Mesenchymal stem cell (in vitro differentiated cells and primary cell): ENCODE results near the gene GFI1B.
A peak's percentile ranks its signal among the peaks of the same experiment; 100 is the strongest.

Experiments
- DNase-seq: peaks from one replicate; pipeline ENCODE4 v3.0.0-alpha.2; 2013
- H2AFZ ChIP-seq: one replicate; pipeline ENCODE4 v1.6.1; 2013; ENCODE audit warnings: low read depth, mild to moderate bottlenecking, control low read depth, inconsistent platforms, low read length, moderate library complexity
- H2AK5ac ChIP-seq: 2 replicates; pipeline ENCODE4 v1.6.1; 2013; ENCODE audit warnings: low read length, moderate library complexity, mild to moderate bottlenecking, inconsistent platforms; ENCODE audit not compliant: severe bottlenecking
- H2BK120ac ChIP-seq: one replicate; pipeline ENCODE4 v1.6.1; 2013; ENCODE audit warnings: low read depth, mild to moderate bottlenecking, inconsistent platforms, low read length, moderate library complexity
- H2BK12ac ChIP-seq, 2 experiments: one replicate each; pipeline ENCODE4 v1.6.1; 2013; ENCODE audit warnings: inconsistent platforms in 2 of 2, low read length in 2 of 2, mild to moderate bottlenecking in 2 of 2, moderate library complexity in 2 of 2, control low read depth in 1 of 2
- H2BK15ac ChIP-seq: one replicate; pipeline ENCODE4 v1.6.1; 2013; ENCODE audit warnings: mild to moderate bottlenecking, low read depth, inconsistent platforms; ENCODE audit not compliant: poor library complexity, severe bottlenecking
- H2BK5ac ChIP-seq: 2 replicates; pipeline ENCODE4 v1.6.1; 2013; ENCODE audit warnings: low read depth, mild to moderate bottlenecking, low read length, control low read depth, inconsistent platforms; ENCODE audit not compliant: poor library complexity, severe bottlenecking
- H3K14ac ChIP-seq, 2 experiments: one replicate each; pipeline ENCODE4 v1.6.1; 2013; ENCODE audit warnings: inconsistent platforms in 2 of 2, low read length in 2 of 2, control low read depth in 1 of 2, mild to moderate bottlenecking in 1 of 2, moderate library complexity in 1 of 2
- H3K18ac ChIP-seq, 2 experiments: one replicate each; pipeline ENCODE4 v1.6.1; 2013; ENCODE audit warnings: inconsistent platforms in 2 of 2, low read length in 2 of 2, control low read depth in 1 of 2, low read depth in 1 of 2, mild to moderate bottlenecking in 1 of 2
- H3K23ac ChIP-seq, 2 experiments: one replicate each; pipeline ENCODE4 v1.6.1; 2013; ENCODE audit warnings: inconsistent platforms in 2 of 2, low read length in 2 of 2, mild to moderate bottlenecking in 2 of 2, moderate library complexity in 2 of 2, control low read depth in 1 of 2
- H3K27ac ChIP-seq: 2 replicates; pipeline ENCODE4 v1.5.1; 2013; ENCODE audit warnings: mild to moderate bottlenecking, moderate library complexity, low read length, control low read depth, inconsistent platforms; ENCODE audit not compliant: poor library complexity, severe bottlenecking
- H3K27me3 ChIP-seq, 2 experiments: 2 replicates each; pipeline versions ENCODE4 v1.6.1 to v1.7.0; 2013; ENCODE audit warnings: low read length in 2 of 2, mild to moderate bottlenecking in 2 of 2, moderate library complexity in 2 of 2, control low read depth in 1 of 2, inconsistent platforms in 1 of 2; ENCODE audit not compliant: control insufficient read depth in 1 of 2, insufficient read depth in 1 of 2
- H3K36me3 ChIP-seq, 2 experiments: 2 replicates each; pipeline versions ENCODE4 v1.6.1 to v1.7.0; 2013; ENCODE audit warnings: low read length in 2 of 2, control low read depth in 1 of 2, inconsistent platforms in 1 of 2, low read depth in 1 of 2, mild to moderate bottlenecking in 1 of 2; ENCODE audit not compliant: insufficient read depth in 2 of 2, control insufficient read depth in 1 of 2
- H3K4ac ChIP-seq, 2 experiments: one replicate each; pipeline ENCODE4 v1.6.1; 2013; ENCODE audit warnings: inconsistent platforms in 2 of 2, low read length in 2 of 2, mild to moderate bottlenecking in 2 of 2, moderate library complexity in 2 of 2, control low read depth in 1 of 2, low read depth in 1 of 2
- H3K4me1 ChIP-seq: 2 replicates; pipeline ENCODE4 v1.6.1; 2013; ENCODE audit warnings: low read depth, low read length, control low read depth; ENCODE audit not compliant: control insufficient read depth, insufficient read depth
- H3K4me2 ChIP-seq: 2 replicates; pipeline ENCODE4 v1.6.1; 2013; ENCODE audit warnings: low read length, mild to moderate bottlenecking, inconsistent platforms; ENCODE audit not compliant: poor library complexity, severe bottlenecking
- H3K4me3 ChIP-seq, 2 experiments: 2 replicates each; pipeline versions ENCODE4 v1.5.1 to v1.7.0; 2013; ENCODE audit warnings: low read length in 2 of 2, mild to moderate bottlenecking in 2 of 2, control low read depth in 1 of 2, low read depth in 1 of 2; ENCODE audit not compliant: insufficient read depth in 1 of 2
- H3K79me1 ChIP-seq: replicated peaks from 2 replicates; pipeline ENCODE4 v1.6.1; 2013; ENCODE audit warnings: mild to moderate bottlenecking, control low read depth, low read length, inconsistent platforms; ENCODE audit not compliant: poor library complexity, severe bottlenecking
- H3K9ac ChIP-seq: 2 replicates; pipeline ENCODE4 v1.7.0; 2013; ENCODE audit warnings: mild to moderate bottlenecking, low read length, moderate library complexity
- H3K9me3 ChIP-seq: 2 replicates; pipeline ENCODE4 v1.7.0; 2013; ENCODE audit warnings: mild to moderate bottlenecking, low read length; ENCODE audit not compliant: control insufficient read depth
- H4K8ac ChIP-seq: one replicate; pipeline ENCODE4 v1.6.1; 2013; ENCODE audit warnings: inconsistent platforms, mild to moderate bottlenecking, low read length, moderate library complexity
- H4K91ac ChIP-seq: one replicate; pipeline ENCODE4 v1.6.1; 2013; ENCODE audit warnings: mild to moderate bottlenecking, low read length, inconsistent platforms
- WGBS: methylation state at CpG from one replicate; pipeline ENCODE4 v1.1.7; 2013; ENCODE audit warnings: mixed read lengths; 5-methylcytosine and 5-hydroxymethylcytosine counted together

GFI1B gene

DNA sequence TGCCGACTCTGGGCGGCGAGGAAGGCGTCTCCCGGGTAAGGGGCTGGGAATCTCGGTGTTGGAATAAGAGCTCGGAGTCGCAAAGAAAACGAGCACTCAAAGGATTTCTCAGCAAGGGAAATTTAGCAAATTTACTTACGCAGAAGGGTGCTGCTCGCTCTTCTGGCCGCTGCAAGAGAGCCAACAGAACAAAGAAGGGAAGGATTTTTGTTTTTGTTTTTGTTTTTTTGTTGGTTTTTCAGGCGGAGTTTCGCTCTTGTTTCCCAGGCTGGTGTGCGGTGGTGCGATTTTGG lies 52.6 kb downstream of the GFI1B start:
- Histone ChIP-seq H3K36me3 (peaks cover 0 to 7% of the 10 kb centered on the region in 2 experiments), H3K9ac (peak overlapping the region; percentile 99), H2AFZ (peak overlapping the region; percentile 89), H3K27me3 (peaks cover 0 to 3% of the 10 kb centered on the region in 2 experiments), H3K4me2 (peak overlapping the region; percentile 93), H3K4me3 (peak overlapping the region; percentile 90 to 98), H2BK5ac (no peak overlapping the region), H3K27ac (no peak overlapping the region), H2AK5ac (no peak overlapping the region), H3K4me1 (peaks cover 10% of the 10 kb centered on the region), H3K4ac (peak overlapping the region in 1 of 2 experiments; percentile 52), H4K91ac (no peak overlapping the region), H3K23ac (no peak overlapping the region), H2BK120ac (no peak overlapping the region), H2BK12ac (no peak overlapping the region), H4K8ac (peak overlapping the region; percentile 76), H3K79me1 (peaks cover 19% of the 10 kb centered on the region), H2BK15ac (no peak overlapping the region), H3K14ac (no peak overlapping the region), H3K9me3 (no peaks in the 10 kb centered on the region), H3K18ac (peak overlapping the region in 1 of 2 experiments; percentile 76)
- no peak for DNase-seq
- WGBS = 3% methylated on average over 16 of the region's 16 CpGs

DNA sequence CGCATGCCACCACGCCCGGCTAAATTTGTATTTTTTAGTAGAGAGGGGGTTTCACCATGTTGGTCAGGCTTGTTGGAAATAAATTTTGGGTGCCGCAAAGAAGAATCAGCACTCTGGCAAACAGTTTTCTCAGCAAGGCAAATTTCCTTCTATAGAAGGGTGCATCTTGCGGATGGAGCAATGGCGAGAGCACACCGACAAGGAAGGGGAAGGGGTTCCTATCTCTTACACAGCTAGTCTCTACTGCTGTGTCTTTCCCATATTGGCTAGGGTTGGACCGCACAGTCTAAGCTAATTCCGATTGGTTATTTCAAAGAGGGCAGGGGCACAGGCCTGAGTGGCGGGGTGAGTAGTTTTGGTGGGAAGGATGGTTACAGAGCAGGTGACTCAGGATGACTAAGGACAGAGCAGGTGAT lies 53.0 kb downstream of the GFI1B start:
- H4K8ac ChIP-seq = no peak overlapping the region
- no peak overlapping the region for H2BK15ac ChIP-seq
- H3K23ac ChIP-seq = no peak overlapping the region
- no peak overlapping the region for H3K27ac ChIP-seq
- H3K4me3 ChIP-seq = peak overlapping the region; percentile 90 to 98
- no peak overlapping the region for H2AFZ ChIP-seq
- H3K9ac ChIP-seq = peak overlapping the region; percentile 99
- H2BK120ac ChIP-seq = no peak overlapping the region
- H2AK5ac ChIP-seq = peak overlapping the region; percentile 22
- no peaks in the 10 kb centered on the region for H3K27me3 ChIP-seq
- H2BK5ac ChIP-seq = no peak overlapping the region
- H3K18ac ChIP-seq = no peak overlapping the region
- H3K79me1 ChIP-seq = peaks cover 22% of the 10 kb centered on the region
- no peak overlapping the region for H3K14ac ChIP-seq
- WGBS = 63% methylated on average over 10 of the region's 10 CpGs
- H3K4me2 ChIP-seq = peak overlapping the region; percentile 93
- peaks cover 0 to 7% of the 10 kb centered on the region in 2 experiments for H3K36me3 ChIP-seq
- DNase-seq = no peak
- H3K4ac ChIP-seq = no peak overlapping the region
- no peak overlapping the region for H2BK12ac ChIP-seq
- H3K9me3 ChIP-seq = no peaks in the 10 kb centered on the region
- no peak overlapping the region for H4K91ac ChIP-seq
- H3K4me1 ChIP-seq = peaks cover 10% of the 10 kb centered on the region

- H2BK120ac ChIP-seq = no peak overlapping the region
- no peak overlapping the region for H4K91ac ChIP-seq
- no peak overlapping the region for H3K14ac ChIP-seq
- no peak overlapping the region for H3K4ac ChIP-seq
- no peaks in the 10 kb centered on the region for H3K9me3 ChIP-seq
- no peak overlapping the region for H2BK5ac ChIP-seq
- H3K27me3 ChIP-seq = no peaks in the 10 kb centered on the region
- H2AK5ac ChIP-seq = no peak overlapping the region
- H4K8ac ChIP-seq = no peak overlapping the region
- H3K36me3 ChIP-seq = peaks cover 0 to 7% of the 10 kb centered on the region in 2 experiments
- no peak overlapping the region for H3K9ac ChIP-seq
- no peak overlapping the region for H2BK15ac ChIP-seq
- peak overlapping the region; percentile 14 for H3K4me2 ChIP-seq
- no peak overlapping the region for H2AFZ ChIP-seq
- no peak overlapping the region for H3K27ac ChIP-seq
- peak overlapping the region in 1 of 2 experiments; percentile 98 for H3K4me3 ChIP-seq
- peaks cover 10% of the 10 kb centered on the region for H3K4me1 ChIP-seq
- 100% methylated on average over 10 of the region's 10 CpGs for WGBS
- DNase-seq = no peak
- no peak overlapping the region for H3K23ac ChIP-seq
- peaks cover 28% of the 10 kb centered on the region for H3K79me1 ChIP-seq
- H2BK12ac ChIP-seq = no peak overlapping the region
- no peak overlapping the region for H3K18ac ChIP-seq
These were observed 53.7 kb downstream of the GFI1B start for GRCh38 chr9:133032171-133032570.

DNA sequence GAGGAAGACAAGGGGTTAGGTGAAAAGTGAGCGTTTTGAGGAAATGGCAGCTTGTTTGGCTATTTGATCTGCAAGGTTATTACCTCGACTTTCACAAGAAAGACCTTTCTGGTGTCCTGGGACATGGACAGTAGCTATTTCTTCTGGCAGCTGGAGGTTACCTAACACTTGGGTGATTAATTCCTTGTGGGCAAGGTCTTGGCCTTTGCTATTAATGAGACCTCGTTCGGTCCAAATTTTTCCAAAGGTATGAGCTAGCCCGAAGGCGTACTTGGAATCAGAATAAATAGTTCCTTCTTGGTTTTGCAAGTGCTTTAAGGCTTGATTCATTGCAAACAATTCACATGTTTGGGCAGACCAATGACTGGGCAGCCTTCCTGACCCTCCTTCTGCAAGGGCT lies 57.2 kb downstream of the GFI1B start:
- H2AFZ ChIP-seq = no peak overlapping the region
- H3K79me1 ChIP-seq = peaks cover 40% of the 10 kb centered on the region
- no peak for DNase-seq
- H3K14ac ChIP-seq = no peak overlapping the region
- H3K27ac ChIP-seq = no peak overlapping the region
- no peak overlapping the region for H3K4ac ChIP-seq
- H3K4me2 ChIP-seq = no peak overlapping the region
- no peak overlapping the region for H2BK15ac ChIP-seq
- H3K4me3 ChIP-seq = no peak overlapping the region
- H4K91ac ChIP-seq = no peak overlapping the region
- no peak overlapping the region for H2BK12ac ChIP-seq
- H3K23ac ChIP-seq = no peak overlapping the region
- no peaks in the 10 kb centered on the region for H3K27me3 ChIP-seq
- WGBS = 96% methylated on average over 6 of the region's 6 CpGs
- peaks cover 0 to 11% of the 10 kb centered on the region in 2 experiments for H3K36me3 ChIP-seq
- peaks cover 7% of the 10 kb centered on the region for H3K4me1 ChIP-seq
- H3K9ac ChIP-seq = no peak overlapping the region
- H2BK5ac ChIP-seq = no peak overlapping the region
- no peak overlapping the region for H3K18ac ChIP-seq
- H2BK120ac ChIP-seq = no peak overlapping the region
- H4K8ac ChIP-seq = no peak overlapping the region
- no peak overlapping the region for H2AK5ac ChIP-seq
- no peaks in the 10 kb centered on the region for H3K9me3 ChIP-seq
